Measurements from ENCODE around the gene FLT1. TPM values are rescaled to one million over a fixed set of nuclear protein-coding genes. Genes with fewer than 3 reads are reported as not detected.

Gene FLT1
- total and polyA plus RNA-seq, 2 of the 13 experiments (the other 11 are each of a cell fraction or from before 2014, with no cell fraction given) = 0.02 TPM; not detected in 1

GRCh38 chr13:28319528-28319927, 175.4 kb downstream of the FLT1 start:
- H3K4me3 ChIP-seq (replicated peaks in 1 of 3; ENCODE audit: insufficient read depth in 1 of 3, low read depth in 2 of 3, low read length in 3 of 3) = no peak overlapping the region
- FAIRE-seq (no peak), DNase-seq (ENCODE audit: low spot score) (no peak), ATAC-seq (no peak)
- H3K4me1 ChIP-seq (ENCODE audit: insufficient read depth, low read length) = peaks cover 42% of the 10 kb centered on the region
- H3K27ac ChIP-seq (ENCODE audit: extremely low read length, insufficient read depth, low read length) = no peak overlapping the region
- intact Hi-C loops (cut with micrococcal nuclease; ENCODE audit: unreplicated experiment) = no loop called here
- no peak overlapping the region for H3K4me2 ChIP-seq (ENCODE audit: low read depth, low read length)
- CTCF ChIA-PET (ENCODE audit: low intra/inter-chr PET ratio, low total read pairs) = no interaction called here
- no peaks in the 10 kb centered on the region for H4K20me1 ChIP-seq (ENCODE audit: insufficient read depth, low read length)
- no peak overlapping the region for H2AFZ ChIP-seq (ENCODE audit: low read length)
- H3K9ac ChIP-seq (ENCODE audit: insufficient read depth, low read depth, low read length) = no peak overlapping the region
- no TSS peak for BruUV-seq (replicated peaks)
- H3K36me3 ChIP-seq (replicated peaks in 1 of 2; ENCODE audit: control insufficient read depth in 1 of 2, insufficient read depth in 2 of 2, low read length in 2 of 2) = no peaks in the 10 kb centered on the region
- in situ Hi-C loops (cut with HindIII; ENCODE audit: extremely low pct_ligation_motif_present, low pct_unique_long_range_greater_than_20kb) = no loop called here
- no peak for TF ChIP-seq PHF21A (CRISPR knock-in tag; IDR thresholded peaks at IDR 0.05)
- no peak for TF ChIP-seq SNRNP70 (IDR thresholded peaks at IDR 0.05; ENCODE audit: low read depth, low read length)
- no peak for TF ChIP-seq TEAD2 (CRISPR knock-in tag; IDR thresholded peaks at IDR 0.05)
- TF ChIP-seq SP1 (IDR thresholded peaks at IDR 0.05) = no peak
- TF ChIP-seq SP1 (CRISPR knock-in tag; IDR thresholded peaks at IDR 0.05) = no peak
- no peak for TF ChIP-seq NFRKB (IDR thresholded peaks at IDR 0.05)
- TF ChIP-seq ZSCAN20 (CRISPR knock-in tag; IDR thresholded peaks at IDR 0.05; ENCODE audit: borderline replicate concordance) = no peak
- no peak for TF ChIP-seq EP300 (IDR thresholded peaks at IDR 0.05; ENCODE audit: low read depth in 2 of 2, low read length in 2 of 2)
- no peak for TF ChIP-seq EP300 (CRISPR knock-in tag; IDR thresholded peaks at IDR 0.05; ENCODE audit: borderline replicate concordance)
- TF ChIP-seq, protein P1, sequence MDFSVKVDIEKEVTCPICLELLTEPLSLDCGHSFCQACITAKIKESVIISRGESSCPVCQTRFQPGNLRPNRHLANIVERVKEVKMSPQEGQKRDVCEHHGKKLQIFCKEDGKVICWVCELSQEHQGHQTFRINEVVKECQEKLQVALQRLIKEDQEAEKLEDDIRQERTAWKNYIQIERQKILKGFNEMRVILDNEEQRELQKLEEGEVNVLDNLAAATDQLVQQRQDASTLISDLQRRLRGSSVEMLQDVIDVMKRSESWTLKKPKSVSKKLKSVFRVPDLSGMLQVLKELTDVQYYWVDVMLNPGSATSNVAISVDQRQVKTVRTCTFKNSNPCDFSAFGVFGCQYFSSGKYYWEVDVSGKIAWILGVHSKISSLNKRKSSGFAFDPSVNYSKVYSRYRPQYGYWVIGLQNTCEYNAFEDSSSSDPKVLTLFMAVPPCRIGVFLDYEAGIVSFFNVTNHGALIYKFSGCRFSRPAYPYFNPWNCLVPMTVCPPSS (IDR thresholded peaks at IDR 0.05) = no peak
- no peak for TF ChIP-seq KLF6 (CRISPR knock-in tag; IDR thresholded peaks at IDR 0.05)
- H3K9me3 ChIP-seq (ENCODE audit: low read length) = no peaks in the 10 kb centered on the region
- POLR2A ChIA-PET = no interaction called here
- H3K27me3 ChIP-seq (ENCODE audit: control insufficient read depth in 1 of 2, insufficient read depth in 2 of 2, low read length in 2 of 2) = no peaks in the 10 kb centered on the region
- 44% methylated on average over 5 of the region's 5 CpGs for WGBS (ENCODE audit: low lambda C conversion rate)
- no peaks in the 10 kb centered on the region for H3K79me2 ChIP-seq (ENCODE audit: insufficient read depth, low read length)
